ENCODE data around the gene TMEM37. TPM values are rescaled to one million over a fixed set of nuclear protein-coding genes. Genes with fewer than 3 reads are reported as not detected.

The TMEM37 gene
- total and polyA plus RNA-seq, 4 donors, result 17.6 to 125 (median 37.4) TPM

- TF ChIP-seq TAF1 (conservative IDR thresholded peaks at IDR 0.05) (no peak), HNF4A (conservative IDR thresholded peaks at IDR 0.05) (peak in 1 of 2 donors; percentile 23), JUND (IDR thresholded peaks at IDR 0.05) (no peak)
- Histone ChIP-seq H3K9ac (ENCODE audit: low read depth in 1 of 2, low read length in 2 of 2) (no peak overlapping the region), H3K9me3 (ENCODE audit: control insufficient read depth in 4 of 4, low read length in 3 of 4) (no peaks in the 10 kb centered on the region), H3K4me1 (ENCODE audit: control insufficient read depth in 4 of 4, insufficient read depth in 4 of 4, low read length in 3 of 4) (peaks cover 18 to 54% (median 42%) of the 10 kb centered on the region in 4 donors), H3K27ac (ENCODE audit: low read depth in 1 of 2, low read length in 2 of 2) (peak overlapping the region in 1 of 2 donors; percentile 20), H3K27me3 (ENCODE audit: control insufficient read depth in 4 of 4, insufficient read depth in 4 of 4, low read length in 3 of 4) (no peaks in the 10 kb centered on the region), H3K36me3 (ENCODE audit: control insufficient read depth in 4 of 4, insufficient read depth in 3 of 4, low read depth in 1 of 4, low read length in 3 of 4) (peaks cover 5 to 14% (median 8%) of the 10 kb centered on the region in 4 donors), H3K4me3 (ENCODE audit: low read depth in 1 of 3, low read length in 3 of 3) (no peak overlapping the region)
- no peak for DNase-seq (ENCODE audit: low spot score)
- 61% methylated on average over 6 of the region's 6 CpGs for WGBS
Measured at GRCh38 chr2:119438128-119438656, 6.5 kb downstream of the TMEM37 start.

GRCh38 chr2:119438726-119439284, 7.2 kb downstream of the TMEM37 start:
- Histone ChIP-seq H3K27me3 (ENCODE audit: control insufficient read depth in 4 of 4, insufficient read depth in 4 of 4, low read length in 3 of 4) (no peaks in the 10 kb centered on the region), H3K9me3 (ENCODE audit: control insufficient read depth in 4 of 4, low read length in 3 of 4) (no peaks in the 10 kb centered on the region), H3K9ac (ENCODE audit: low read depth in 1 of 2, low read length in 2 of 2) (no peak overlapping the region), H3K4me3 (ENCODE audit: low read depth in 1 of 3, low read length in 3 of 3) (no peak overlapping the region), H3K4me1 (ENCODE audit: control insufficient read depth in 4 of 4, insufficient read depth in 4 of 4, low read length in 3 of 4) (peaks cover 18 to 48% (median 39%) of the 10 kb centered on the region in 4 donors), H3K27ac (ENCODE audit: low read depth in 1 of 2, low read length in 2 of 2) (no peak overlapping the region), H3K36me3 (ENCODE audit: control insufficient read depth in 4 of 4, insufficient read depth in 3 of 4, low read depth in 1 of 4, low read length in 3 of 4) (peaks cover 5 to 14% (median 8%) of the 10 kb centered on the region in 4 donors)
- WGBS, result 90% methylated on average over 6 of the region's 6 CpGs
- no peak for TF ChIP-seq GABPA (IDR thresholded peaks at IDR 0.05 in 1 of 2, conservative IDR thresholded peaks at IDR 0.05 in 1 of 2)
- TF ChIP-seq, protein P1, sequence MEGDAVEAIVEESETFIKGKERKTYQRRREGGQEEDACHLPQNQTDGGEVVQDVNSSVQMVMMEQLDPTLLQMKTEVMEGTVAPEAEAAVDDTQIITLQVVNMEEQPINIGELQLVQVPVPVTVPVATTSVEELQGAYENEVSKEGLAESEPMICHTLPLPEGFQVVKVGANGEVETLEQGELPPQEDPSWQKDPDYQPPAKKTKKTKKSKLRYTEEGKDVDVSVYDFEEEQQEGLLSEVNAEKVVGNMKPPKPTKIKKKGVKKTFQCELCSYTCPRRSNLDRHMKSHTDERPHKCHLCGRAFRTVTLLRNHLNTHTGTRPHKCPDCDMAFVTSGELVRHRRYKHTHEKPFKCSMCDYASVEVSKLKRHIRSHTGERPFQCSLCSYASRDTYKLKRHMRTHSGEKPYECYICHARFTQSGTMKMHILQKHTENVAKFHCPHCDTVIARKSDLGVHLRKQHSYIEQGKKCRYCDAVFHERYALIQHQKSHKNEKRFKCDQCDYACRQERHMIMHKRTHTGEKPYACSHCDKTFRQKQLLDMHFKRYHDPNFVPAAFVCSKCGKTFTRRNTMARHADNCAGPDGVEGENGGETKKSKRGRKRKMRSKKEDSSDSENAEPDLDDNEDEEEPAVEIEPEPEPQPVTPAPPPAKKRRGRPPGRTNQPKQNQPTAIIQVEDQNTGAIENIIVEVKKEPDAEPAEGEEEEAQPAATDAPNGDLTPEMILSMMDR (IDR thresholded peaks at IDR 0.05; ENCODE audit: low read depth, low read length, missing input control), result no peak
- no peak for TF ChIP-seq MAX (IDR thresholded peaks at IDR 0.05)
- TF ChIP-seq JUND (IDR thresholded peaks at IDR 0.05), result no peak
- no peak for TF ChIP-seq RXRA (IDR thresholded peaks at IDR 0.05)
- TF ChIP-seq EGR1 (IDR thresholded peaks at IDR 0.05; ENCODE audit: low read depth in 2 of 2), result no peak
- TF ChIP-seq TAF1 (conservative IDR thresholded peaks at IDR 0.05), result no peak
- no peak for TF ChIP-seq FOXA2 (IDR thresholded peaks at IDR 0.05)
- TF ChIP-seq, protein P2, sequence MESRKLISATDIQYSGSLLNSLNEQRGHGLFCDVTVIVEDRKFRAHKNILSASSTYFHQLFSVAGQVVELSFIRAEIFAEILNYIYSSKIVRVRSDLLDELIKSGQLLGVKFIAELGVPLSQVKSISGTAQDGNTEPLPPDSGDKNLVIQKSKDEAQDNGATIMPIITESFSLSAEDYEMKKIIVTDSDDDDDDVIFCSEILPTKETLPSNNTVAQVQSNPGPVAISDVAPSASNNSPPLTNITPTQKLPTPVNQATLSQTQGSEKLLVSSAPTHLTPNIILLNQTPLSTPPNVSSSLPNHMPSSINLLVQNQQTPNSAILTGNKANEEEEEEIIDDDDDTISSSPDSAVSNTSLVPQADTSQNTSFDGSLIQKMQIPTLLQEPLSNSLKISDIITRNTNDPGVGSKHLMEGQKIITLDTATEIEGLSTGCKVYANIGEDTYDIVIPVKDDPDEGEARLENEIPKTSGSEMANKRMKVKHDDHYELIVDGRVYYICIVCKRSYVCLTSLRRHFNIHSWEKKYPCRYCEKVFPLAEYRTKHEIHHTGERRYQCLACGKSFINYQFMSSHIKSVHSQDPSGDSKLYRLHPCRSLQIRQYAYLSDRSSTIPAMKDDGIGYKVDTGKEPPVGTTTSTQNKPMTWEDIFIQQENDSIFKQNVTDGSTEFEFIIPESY (IDR thresholded peaks at IDR 0.05), result no peak
- TF ChIP-seq SP1 (IDR thresholded peaks at IDR 0.05), result no peak
- no peak for TF ChIP-seq HNF4A (conservative IDR thresholded peaks at IDR 0.05)
- TF ChIP-seq RAD21 (IDR thresholded peaks at IDR 0.05), result no peak
- TF ChIP-seq, protein P3, sequence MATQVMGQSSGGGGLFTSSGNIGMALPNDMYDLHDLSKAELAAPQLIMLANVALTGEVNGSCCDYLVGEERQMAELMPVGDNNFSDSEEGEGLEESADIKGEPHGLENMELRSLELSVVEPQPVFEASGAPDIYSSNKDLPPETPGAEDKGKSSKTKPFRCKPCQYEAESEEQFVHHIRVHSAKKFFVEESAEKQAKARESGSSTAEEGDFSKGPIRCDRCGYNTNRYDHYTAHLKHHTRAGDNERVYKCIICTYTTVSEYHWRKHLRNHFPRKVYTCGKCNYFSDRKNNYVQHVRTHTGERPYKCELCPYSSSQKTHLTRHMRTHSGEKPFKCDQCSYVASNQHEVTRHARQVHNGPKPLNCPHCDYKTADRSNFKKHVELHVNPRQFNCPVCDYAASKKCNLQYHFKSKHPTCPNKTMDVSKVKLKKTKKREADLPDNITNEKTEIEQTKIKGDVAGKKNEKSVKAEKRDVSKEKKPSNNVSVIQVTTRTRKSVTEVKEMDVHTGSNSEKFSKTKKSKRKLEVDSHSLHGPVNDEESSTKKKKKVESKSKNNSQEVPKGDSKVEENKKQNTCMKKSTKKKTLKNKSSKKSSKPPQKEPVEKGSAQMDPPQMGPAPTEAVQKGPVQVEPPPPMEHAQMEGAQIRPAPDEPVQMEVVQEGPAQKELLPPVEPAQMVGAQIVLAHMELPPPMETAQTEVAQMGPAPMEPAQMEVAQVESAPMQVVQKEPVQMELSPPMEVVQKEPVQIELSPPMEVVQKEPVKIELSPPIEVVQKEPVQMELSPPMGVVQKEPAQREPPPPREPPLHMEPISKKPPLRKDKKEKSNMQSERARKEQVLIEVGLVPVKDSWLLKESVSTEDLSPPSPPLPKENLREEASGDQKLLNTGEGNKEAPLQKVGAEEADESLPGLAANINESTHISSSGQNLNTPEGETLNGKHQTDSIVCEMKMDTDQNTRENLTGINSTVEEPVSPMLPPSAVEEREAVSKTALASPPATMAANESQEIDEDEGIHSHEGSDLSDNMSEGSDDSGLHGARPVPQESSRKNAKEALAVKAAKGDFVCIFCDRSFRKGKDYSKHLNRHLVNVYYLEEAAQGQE (IDR thresholded peaks at IDR 0.05), result no peak
- TF ChIP-seq ATF3 (IDR thresholded peaks at IDR 0.05), result no peak
- TF ChIP-seq HNF4G (IDR thresholded peaks at IDR 0.05), result no peak
- TF ChIP-seq NR2F2 (IDR thresholded peaks at IDR 0.05), result no peak
- TF ChIP-seq YY1 (IDR thresholded peaks at IDR 0.05), result no peak
- no peak for TF ChIP-seq FOXA1 (IDR thresholded peaks at IDR 0.05)
- no peak for DNase-seq (ENCODE audit: low spot score)

All from liver (tissue), 9 donors.